Astrocyte of the cerebellum (primary cell): ENCODE results near the gene CACNA1E.

Experiments used
- DNase-seq: peaks from one replicate; pipeline ENCODE4 v3.0.0-alpha.2; 2011; ENCODE audit warnings: low read depth
- H3K4me3 ChIP-seq: 2 replicates; pipeline ENCODE4 v1.5.1; 2011; ENCODE audit warnings: mild to moderate bottlenecking, low read depth, low read length, moderate library complexity
- CTCF ChIP-seq: IDR thresholded peaks from 2 replicates; pipeline ENCODE4 v1.5.1; 2012; ENCODE audit warnings: low read length, low read depth, moderate library complexity, mild to moderate bottlenecking; ENCODE audit errors: missing control alignments
- in situ Hi-C: cut with HindIII; loops from 2 replicates; pipeline ENCODE4 v1.10.0; 2017; ENCODE audit warnings: low sequenced_read_pairs

CACNA1E gene

GRCh38 chr1:181777286-181777685 lies 294.0 kb downstream of the CACNA1E start:
- H3K4me3 ChIP-seq: no peak overlapping the region
- DNase-seq: no peak
- in situ Hi-C loops: no loop called here
- no peak for TF ChIP-seq CTCF

GRCh38 chr1:181777812-181778211 lies 294.5 kb downstream of the CACNA1E start:
- DNase-seq: no peak
- H3K4me3 ChIP-seq: no peak overlapping the region
- no peak for TF ChIP-seq CTCF
- in situ Hi-C loops: no loop called here

- no peak for TF ChIP-seq CTCF
- no peak overlapping the region for H3K4me3 ChIP-seq
- no peak for DNase-seq
- in situ Hi-C loops: no loop called here
Measured at GRCh38 chr1:181778640-181779260, 295.4 kb downstream of the CACNA1E start.

- in situ Hi-C loops: no loop called here
- H3K4me3 ChIP-seq: no peak overlapping the region
- TF ChIP-seq CTCF: no peak
- no peak for DNase-seq
Measured at GRCh38 chr1:181779343-181779742, 296.0 kb downstream of the CACNA1E start.

- no peak overlapping the region for H3K4me3 ChIP-seq
- in situ Hi-C loops: no loop called here
- no peak for TF ChIP-seq CTCF
- no peak for DNase-seq
Measured at GRCh38 chr1:181783208-181783607, 299.9 kb downstream of the CACNA1E start.

- DNase-seq: no peak
- TF ChIP-seq CTCF: no peak
- no peak overlapping the region for H3K4me3 ChIP-seq
- in situ Hi-C loops: no loop called here
Measured at GRCh38 chr1:181784039-181784683, 300.8 kb downstream of the CACNA1E start.

- DNase-seq: no peak
- in situ Hi-C loops: no loop called here
- no peak for TF ChIP-seq CTCF
Measured at GRCh38 chr1:181789395-181789794, 306.1 kb downstream of the CACNA1E start.

More at GRCh38 chr1:181789395-181789794, 306.1 kb downstream of the CACNA1E start:
- H3K4me3 ChIP-seq: no peak overlapping the region
